ENCODE results near the gene KIZ.

The KIZ gene

GRCh38 chr20:21270806-21271205 lies 144.9 kb downstream of the KIZ start:
- DNase-seq, result no peak

GRCh38 chr20:21272279-21272678 lies 146.4 kb downstream of the KIZ start:
- DNase-seq, result no peak

DNA sequence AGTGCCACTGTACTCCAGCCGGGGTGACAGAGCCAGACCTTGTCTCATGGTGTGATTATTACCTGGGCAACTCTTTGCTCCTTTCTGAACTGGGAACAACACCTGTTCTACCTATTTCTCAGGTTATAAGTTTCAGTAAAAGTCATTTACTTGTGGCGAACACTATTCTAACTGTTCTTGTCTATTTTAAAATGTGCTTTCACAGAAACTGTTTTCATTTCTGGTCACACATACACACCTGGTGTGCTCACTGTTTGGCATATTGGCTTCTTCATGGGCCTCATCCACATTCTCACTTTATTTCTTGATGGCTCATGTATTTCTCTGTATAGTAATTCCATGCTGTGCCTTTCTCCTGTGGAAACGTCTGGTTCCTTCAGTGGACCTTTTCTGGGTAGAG lies 146.8 kb downstream of the KIZ start:
- no peak for DNase-seq

- DNase-seq, result no peak
Observed at GRCh38 chr20:21273755-21274386, 148.0 kb downstream of the KIZ start.

DNA sequence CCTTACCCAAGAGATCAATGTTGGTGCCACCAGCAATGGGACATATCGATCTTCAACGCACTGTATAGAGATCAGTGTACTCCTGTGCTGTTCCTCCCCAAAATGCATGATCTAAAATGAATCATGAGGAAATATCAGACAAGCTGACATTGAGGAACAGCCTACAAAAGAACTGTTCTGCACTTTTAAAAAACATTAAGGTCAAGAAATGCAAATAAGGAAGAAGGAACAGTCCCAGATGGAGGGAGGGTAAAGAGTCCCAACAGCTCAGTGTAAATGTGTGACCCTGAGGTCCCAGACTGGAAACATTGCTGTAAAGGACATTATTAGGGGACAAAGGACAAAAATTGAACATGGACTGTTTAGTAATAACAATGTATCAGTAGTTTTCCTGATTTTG lies 152.9 kb downstream of the KIZ start:
- no peak for DNase-seq

DNA sequence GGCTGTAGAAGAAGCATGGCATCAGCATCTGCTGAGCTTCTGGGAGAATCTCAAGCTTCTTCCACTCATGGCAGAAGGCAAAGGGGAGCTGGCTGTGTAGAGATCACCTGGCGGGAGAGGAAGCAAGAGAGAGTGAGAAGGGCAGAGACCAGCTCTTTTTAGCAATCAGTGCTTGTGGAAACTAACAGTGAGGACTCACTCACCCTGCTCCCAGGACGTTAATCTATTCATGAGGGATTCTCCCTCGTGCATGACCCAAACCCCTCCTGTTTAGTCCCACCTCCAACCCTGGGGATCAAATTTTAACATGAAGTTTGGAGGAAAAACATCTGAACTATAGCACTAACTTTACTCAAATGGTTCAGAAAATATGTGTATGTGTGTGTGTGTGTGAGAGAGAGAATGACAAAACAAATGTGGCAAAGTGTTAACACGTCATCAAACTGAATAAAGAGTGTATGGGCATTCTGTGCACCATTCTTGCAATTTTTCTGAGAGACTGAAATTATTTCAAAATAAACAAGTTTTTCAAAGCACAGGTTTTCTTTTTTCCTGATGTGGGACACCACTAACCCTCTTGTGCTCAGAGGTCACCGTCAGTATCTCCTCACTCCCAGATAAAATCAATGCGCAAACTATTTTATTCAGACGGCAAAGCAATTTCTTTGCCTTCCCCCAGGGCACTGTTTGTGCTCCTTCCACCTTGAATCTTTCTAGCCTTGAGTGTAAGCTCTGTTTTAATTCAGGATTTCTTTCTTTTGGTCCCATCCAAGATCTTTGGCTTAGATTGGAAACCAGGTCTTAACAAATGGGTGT lies 154.0 kb downstream of the KIZ start:
- DNase-seq, result no peak

DNA sequence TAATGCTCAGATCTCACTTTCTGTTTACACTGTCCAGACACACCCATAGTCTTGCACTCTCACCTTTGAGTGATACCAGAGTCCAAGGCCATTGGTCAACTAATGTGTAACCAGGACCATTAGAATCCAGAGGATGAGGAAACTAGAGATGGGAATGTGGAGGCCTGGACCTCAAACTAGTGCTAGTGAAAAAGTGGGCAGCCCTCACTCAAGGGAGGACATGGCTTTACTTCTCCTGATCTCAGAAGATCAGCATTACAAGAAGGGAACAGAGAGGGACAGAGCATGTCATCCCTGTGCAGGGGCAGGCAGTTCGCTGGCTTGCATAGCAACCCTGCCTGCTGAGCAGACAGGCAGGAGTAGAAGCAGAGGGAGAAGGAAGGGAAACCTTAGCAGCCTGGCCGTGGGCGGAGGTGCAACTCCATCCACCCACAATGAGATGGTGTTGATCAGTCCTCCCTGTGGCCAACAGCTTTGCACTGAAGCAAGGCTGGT lies 154.7 kb downstream of the KIZ start:
- DNase-seq, result no peak

GRCh38 chr20:21286775-21287174 lies 160.9 kb downstream of the KIZ start:
- no peak for DNase-seq

DNA sequence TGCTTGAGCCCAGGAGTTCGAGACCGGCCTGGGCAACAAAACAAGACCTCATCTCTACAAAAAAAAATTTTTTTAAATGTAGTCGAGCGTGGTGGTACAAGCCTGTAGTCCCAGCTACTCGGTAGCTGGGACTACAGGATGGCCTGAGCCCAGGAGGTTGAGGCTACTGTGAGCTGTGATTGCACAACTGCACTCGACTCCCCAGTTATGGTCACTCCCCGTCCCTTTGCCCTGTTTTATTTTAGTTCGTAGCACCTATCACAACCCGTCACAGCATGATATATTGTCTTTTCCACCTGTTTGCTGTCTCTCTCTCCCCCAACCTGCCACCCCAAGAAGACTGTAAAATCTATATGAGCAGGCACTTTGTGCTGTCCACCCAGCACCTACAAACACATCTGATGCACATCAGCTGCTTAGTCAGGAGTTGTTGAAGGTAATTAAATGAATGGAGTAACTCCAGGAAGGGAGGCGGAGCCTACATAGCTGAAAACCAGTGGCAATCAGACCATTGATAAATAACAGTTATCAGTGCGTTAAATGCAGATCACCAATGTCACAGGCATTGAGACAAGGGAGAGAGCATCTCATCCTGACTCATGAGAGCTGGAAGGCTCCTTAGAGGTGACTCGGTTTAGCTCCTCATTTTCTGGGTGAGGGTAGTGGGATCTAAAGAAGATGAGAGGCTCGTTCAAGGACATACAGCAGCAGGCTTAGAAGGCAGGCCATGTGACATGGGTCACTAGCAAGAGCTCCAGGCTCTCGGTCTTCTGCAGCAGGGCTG lies 162.9 kb downstream of the KIZ start:
- no peak for DNase-seq

- no peak for DNase-seq
Observed at GRCh38 chr20:21289651-21290050, 163.8 kb downstream of the KIZ start.

DNA sequence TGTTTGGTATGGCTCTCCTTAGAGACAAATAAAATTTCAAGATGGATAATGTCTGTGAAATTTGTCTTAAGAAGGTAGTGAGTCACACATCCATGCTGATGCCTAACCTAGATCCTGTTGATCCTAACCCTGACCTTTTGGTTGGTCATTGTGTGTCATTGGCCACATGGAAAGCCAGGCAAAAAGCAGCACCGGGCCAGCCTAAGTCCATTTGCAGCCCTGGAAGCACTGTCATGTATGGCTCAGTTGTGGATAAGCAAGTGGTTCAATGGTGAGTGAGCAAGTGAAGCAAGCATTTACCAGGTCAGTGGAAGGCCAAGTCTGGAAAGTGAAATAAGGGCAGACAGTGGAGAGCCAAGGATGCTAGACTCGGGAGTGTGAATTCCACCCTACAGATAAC lies 165.1 kb downstream of the KIZ start:
- DNase-seq, result no peak

DNA sequence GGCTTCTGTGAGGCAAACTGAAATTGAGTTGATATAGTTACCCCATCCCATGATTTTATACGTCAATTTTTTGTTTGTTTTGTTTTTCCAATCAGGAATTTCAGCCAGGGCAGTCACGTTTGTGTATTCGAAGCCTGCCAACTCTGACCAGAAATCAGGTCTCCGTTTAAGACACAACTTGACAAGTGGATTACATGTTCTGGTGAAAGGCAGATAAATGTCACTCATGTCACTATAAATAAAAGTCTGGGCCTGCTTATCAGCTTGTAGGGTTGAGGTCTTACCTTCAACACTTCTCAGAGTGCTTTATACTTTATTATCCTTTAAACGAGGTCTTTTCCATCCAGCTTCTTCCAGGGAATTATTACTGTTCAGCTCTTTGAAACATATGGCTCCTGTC lies 168.9 kb downstream of the KIZ start:
- no peak for DNase-seq
